DMS114 treated with DMSO at 0.1 percent for 48 hours (cell line): ENCODE data around the gene ALDH9A1.
"Not testable (repeated sequence)": the region's sequence is repeated elsewhere in the genome, so short reads cannot be mapped to it uniquely, and the experiment has no call there.

Source experiments
- DNase-seq: peaks from one replicate; lab custom pipeline; 2025; ENCODE audit not compliant: unreplicated experiment; lab: John Stamatoyannopoulos, UW

ALDH9A1 gene

GRCh38 chr1:165647517-165647916 lies 50.8 kb downstream of the ALDH9A1 start:
- no peak for DNase-seq

GRCh38 chr1:165645654-165646366 lies 52.6 kb downstream of the ALDH9A1 start:
- no peak for DNase-seq

GRCh38 chr1:165644064-165644735 lies 54.2 kb downstream of the ALDH9A1 start:
- no peak for DNase-seq

DNA sequence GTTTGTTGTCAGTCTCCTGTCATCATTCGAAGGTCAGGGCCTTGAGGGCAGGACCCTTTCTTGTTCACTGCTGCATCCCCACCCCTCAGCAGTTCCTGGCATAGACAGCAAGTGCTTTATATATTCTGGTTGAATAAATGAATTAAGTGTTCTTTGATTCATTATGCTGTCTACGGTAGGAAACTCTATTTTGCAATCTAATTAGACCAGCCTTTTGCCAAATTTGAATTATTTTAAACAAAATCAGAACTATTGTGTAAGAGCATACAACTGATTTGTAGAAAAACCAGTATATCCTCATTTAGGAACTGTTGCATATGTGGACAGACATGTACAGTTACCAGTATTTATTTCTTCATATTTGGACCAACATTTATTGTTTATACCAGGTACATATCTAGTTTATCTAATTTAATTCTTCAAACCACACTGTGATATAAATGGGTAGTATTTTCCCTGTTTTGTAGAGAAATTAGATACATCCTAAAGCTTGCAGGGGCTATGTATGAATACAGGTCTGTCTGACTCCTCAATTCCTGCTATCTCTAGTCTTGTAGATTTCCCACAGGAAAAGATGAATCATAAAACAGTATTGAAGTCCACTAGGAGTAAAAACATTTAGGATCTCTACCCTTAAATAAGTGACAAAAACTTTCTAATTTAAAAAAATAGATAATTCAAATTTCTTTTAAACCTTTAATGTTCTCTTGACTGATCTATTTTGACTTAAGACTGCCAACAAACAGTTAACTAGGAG lies 57.0 kb downstream of the ALDH9A1 start:
- no peak for DNase-seq

GRCh38 chr1:165639821-165640623 lies 58.3 kb downstream of the ALDH9A1 start:
- no peak for DNase-seq

DNA sequence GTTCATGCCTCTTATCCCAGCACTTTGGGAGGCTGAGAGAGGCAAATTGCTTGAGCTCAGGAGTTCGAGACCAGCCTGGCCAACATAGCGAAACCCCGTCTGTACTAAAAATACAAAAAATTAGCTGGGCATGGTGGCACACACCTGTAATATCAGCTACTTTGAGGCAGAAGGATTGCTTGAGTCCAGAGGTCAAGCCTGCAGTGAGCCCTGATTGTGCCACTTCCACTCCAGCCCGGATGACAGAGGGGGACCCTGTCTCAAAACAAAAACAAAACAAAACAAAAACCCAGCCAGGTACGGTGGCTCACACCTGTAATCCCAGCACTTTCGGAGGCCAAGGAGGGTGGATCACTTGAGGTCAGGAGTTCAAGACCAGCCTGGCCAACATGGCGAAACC lies 60.2 kb downstream of the ALDH9A1 start:
- DNase-seq, result not testable (repeated sequence)

DNA sequence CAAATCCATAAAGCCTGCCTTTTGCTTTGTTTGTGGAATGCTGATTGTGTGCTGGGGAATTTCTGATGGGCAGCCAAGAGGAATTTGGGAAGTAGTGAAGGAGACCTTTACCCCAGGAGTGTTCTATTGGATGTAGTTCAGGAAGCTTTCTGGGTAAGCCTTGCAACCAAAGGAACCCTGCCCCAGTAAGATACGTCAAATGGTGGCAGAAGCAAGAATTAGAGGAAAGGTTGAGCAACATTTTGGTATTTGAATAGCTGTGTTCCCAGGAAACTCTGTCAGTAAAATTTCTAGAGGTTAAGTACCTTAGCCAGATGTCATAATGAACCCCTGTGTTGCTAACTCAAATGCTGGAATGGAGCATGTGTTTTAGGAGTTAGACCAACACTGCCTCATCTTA lies 60.9 kb downstream of the ALDH9A1 start:
- DNase-seq, result no peak

GRCh38 chr1:165635823-165636222 lies 62.5 kb downstream of the ALDH9A1 start:
- DNase-seq, result no peak

DNA sequence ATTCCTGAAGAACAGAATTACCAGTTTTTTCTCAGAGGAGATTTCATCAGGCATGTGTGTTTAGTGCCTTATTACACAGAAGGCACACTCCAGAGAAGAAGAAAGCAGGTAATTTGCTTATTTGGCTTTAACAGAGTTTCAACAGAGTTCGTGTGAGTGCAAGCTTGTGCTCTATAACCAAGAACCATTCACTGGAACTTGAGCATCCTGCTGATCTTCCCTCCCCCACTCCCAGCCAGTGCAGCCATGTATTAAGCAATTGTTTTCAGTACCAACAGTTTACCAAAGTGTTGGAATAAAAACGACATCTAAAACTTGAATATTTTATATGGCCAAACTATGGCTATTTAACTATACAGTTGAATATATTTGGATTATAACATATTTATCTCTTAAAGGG lies 63.0 kb downstream of the ALDH9A1 start:
- DNase-seq, result no peak

DNA sequence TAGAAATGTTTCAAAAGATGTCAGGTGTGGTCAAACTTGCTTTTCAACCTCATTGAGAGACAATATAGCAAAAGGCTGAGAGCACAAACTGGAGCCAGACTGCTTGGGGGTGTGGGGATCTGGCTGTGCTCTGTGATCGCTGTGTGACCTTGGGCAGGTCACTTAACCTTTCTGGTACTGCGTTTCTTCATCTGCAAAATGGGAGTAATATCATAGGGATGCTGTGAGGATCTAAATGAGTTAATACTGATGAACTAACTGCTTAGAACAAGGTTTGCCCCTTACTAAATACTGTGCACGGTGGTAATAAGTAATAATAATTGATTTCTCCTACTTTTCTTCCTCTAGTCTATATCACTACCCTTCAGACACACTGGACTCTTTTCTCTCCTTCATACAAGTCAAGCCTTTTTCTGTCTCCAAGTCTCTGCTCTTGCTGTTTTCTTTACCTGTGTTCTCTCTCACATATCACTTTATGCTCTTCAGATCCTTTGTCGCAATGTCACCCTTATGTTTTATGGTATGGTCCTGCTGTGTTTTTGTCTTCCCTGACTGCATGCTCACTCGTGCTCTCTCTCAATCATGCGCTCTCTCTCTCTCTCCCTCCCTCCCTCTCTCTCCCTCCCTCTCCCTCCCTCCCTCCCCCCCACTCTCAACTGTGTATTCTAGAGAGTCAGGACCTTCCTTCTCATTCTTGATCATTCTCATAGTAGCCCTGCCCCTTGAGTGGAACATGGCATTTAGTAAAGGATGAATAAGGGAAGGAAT lies 64.0 kb downstream of the ALDH9A1 start:
- no peak for DNase-seq

DNA sequence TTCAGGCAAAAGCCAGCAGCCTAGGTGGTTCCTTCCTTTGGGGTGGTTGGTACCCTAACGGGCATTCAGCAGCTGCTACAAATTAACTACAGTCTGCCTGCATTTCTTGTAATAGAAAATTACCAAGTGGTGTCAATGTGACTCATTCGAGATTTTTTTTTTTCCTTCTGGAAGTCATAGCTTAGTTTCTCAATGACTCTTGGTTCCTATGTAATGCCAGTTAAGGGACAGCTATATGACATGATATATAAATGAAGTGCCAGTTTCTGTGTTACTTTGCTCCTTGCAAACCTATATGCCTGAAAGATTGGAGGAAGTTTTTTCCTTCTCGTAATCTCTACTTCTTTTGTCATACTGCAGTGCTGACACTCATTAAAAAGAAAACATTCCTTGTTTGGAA lies 64.7 kb downstream of the ALDH9A1 start:
- no peak for DNase-seq

DNA sequence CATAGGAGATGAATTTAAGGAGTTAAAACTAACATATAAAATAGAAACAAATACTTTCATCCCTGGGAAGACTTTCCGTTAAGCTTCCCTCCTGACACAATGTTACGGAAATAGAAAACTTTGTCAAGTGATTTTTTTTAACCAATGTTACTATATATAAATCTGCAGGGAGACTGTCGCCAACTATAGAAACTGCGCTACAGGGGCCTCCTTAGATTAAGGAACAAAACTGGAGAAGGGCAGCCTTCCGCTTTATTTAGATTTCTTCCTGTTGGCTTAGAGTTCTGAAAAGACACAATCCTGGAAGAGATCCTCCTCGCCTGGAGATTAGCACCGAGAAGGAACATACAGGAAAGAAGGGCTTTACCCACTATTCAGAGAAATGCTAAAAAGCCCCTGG lies 65.9 kb downstream of the ALDH9A1 start:
- no peak for DNase-seq

DNA sequence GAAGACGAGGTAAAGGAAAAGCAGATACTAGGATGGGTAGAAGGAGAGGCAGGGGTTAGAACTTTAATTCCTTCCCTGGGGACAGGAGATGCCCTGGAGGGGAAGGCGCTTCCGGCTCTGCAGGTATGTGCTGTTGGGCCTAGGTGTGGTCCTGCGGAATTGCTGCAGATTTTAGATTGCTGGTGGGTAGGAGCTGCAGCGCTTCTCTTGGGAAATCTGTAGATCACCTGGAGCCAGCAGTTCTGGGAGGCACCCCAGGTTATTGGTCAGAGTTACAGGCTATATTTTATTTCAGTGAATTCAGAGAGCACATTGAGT lies 66.3 kb downstream of the ALDH9A1 start:
- DNase-seq, result no peak

- peak; percentile 20 for DNase-seq
Measured at GRCh38 chr1:165631342-165632151, 66.8 kb downstream of the ALDH9A1 start.

- DNase-seq, result peak; percentile 90
Measured at GRCh38 chr1:165630629-165631341, 67.6 kb downstream of the ALDH9A1 start, which contains the start of gene MGST3. Gene MGST3 (plus strand): TSS chr1:165631234. CDS start chr1:165649848, 18,614 bp downstream.

DNA sequence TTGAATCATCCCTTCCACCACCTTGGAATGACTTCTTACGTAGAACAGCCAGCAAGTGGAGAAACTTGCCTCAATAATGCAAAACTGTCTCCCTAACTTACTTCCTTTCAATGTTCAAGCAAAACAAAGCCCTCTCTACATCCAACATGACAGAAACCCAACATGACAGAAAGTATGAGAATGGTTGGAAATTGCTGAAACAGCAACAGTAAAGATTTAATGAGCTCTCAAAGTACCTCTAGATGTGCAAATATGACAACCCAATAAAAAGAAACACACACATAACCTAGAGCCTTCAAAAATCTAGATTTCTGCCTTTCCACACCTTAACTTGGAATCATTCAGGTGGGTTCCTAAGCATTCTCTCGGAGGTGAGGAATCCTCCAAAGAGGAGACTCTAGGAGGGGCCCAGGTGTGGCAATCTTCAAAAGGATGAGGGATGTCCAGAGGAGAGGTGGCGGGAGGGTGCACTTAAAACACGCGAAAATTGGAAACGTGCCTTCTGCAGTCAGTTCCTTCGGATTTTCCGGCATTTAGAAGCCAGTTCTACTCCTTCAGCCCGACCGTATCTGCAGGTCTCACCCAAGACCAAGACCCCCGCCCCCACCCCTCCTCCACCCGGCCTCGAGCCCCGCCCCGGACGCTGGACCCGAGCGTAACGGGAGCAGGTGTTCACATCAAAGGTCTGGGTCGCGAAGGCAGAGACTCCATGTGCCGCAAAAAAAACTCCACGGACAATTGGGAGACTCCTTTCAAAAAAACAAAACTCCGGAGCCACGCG lies 68.3 kb downstream of the ALDH9A1 start:
- DNase-seq, result no peak

DNA sequence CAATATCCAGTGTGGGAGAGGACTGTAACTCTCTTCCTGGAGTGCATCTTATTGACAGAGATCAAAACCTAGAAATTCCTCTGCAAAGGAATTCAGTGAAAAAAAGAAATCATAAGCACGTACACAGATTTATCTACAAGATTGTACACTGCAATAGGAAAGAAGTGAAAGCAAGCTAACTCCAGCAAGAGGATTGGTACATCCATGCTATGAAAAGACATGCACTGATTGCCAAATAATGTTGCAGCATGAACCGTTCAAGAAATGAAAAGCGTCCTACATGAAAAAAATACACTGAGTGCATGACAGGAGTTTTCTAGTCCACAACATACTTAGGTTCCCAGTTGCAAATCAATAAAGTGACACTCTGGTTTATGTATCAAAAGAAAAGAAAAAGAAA lies 69.2 kb downstream of the ALDH9A1 start:
- no peak for DNase-seq

- no peak for DNase-seq
Measured at GRCh38 chr1:165628147-165628822, 70.1 kb downstream of the ALDH9A1 start.
